ENCODE results near the gene CIITA.
A peak's percentile ranks its signal among the peaks of the same experiment; 100 is the strongest.
"Not testable (repeated sequence)": the region's sequence is repeated elsewhere in the genome, so short reads cannot be mapped to it uniquely, and the experiment has no call there.

CIITA gene

GRCh38 chr16:10957771-10958482 lies 80.9 kb downstream of the CIITA start:
- no peak for DNase-seq

- DNase-seq: no peak
Observed at GRCh38 chr16:10959161-10959560, 82.2 kb downstream of the CIITA start.

- DNase-seq: no peak
Observed at GRCh38 chr16:10961231-10961630, 84.2 kb downstream of the CIITA start.

GRCh38 chr16:10964039-10964890 lies 87.3 kb downstream of the CIITA start:
- peak; percentile 85 for DNase-seq

GRCh38 chr16:10964891-10965326 lies 87.9 kb downstream of the CIITA start:
- no peak for DNase-seq

GRCh38 chr16:10965440-10966061 lies 88.5 kb downstream of the CIITA start:
- peak; percentile 47 for DNase-seq

GRCh38 chr16:10966129-10966528 lies 89.1 kb downstream of the CIITA start:
- DNase-seq: no peak

GRCh38 chr16:10966559-10966958 lies 89.6 kb downstream of the CIITA start:
- not testable (repeated sequence) for DNase-seq

- DNase-seq: no peak
Observed at GRCh38 chr16:10967986-10968385, 91.0 kb downstream of the CIITA start.

GRCh38 chr16:10968498-10968897 lies 91.5 kb downstream of the CIITA start:
- no peak for DNase-seq

GRCh38 chr16:10969615-10970014 lies 92.6 kb downstream of the CIITA start:
- no peak for DNase-seq

- DNase-seq: no peak
Observed at GRCh38 chr16:10970065-10970464, 93.1 kb downstream of the CIITA start.

GRCh38 chr16:10971560-10971961 lies 94.6 kb downstream of the CIITA start:
- DNase-seq: peak; percentile 66

- DNase-seq: no peak
Observed at GRCh38 chr16:10972108-10972818, 95.3 kb downstream of the CIITA start.

GRCh38 chr16:10972819-10973464 lies 95.9 kb downstream of the CIITA start:
- no peak for DNase-seq

GRCh38 chr16:10976634-10977033 lies 99.6 kb downstream of the CIITA start:
- no peak for DNase-seq

- DNase-seq: no peak
Observed at GRCh38 chr16:10978124-10978523, 101.1 kb downstream of the CIITA start.

- DNase-seq: no peak
Observed at GRCh38 chr16:10978871-10979446, 102.0 kb downstream of the CIITA start.

- no peak for DNase-seq
Observed at GRCh38 chr16:10979717-10980601, 103.0 kb downstream of the CIITA start.

- DNase-seq: no peak
Observed at GRCh38 chr16:10980813-10981212, 103.8 kb downstream of the CIITA start.

- no peak for DNase-seq
Observed at GRCh38 chr16:10981697-10982216, 104.8 kb downstream of the CIITA start.

Data from NCI-H2107 (cell line).